ENCODE results near the gene WSB1.
"Not testable (repeated sequence)": the region's sequence is repeated elsewhere in the genome, so short reads cannot be mapped to it uniquely, and the experiment has no call there.

The WSB1 gene

GRCh38 chr17:27318228-27318627, 24.3 kb downstream of the WSB1 start:
- DNase-seq = no peak

- no peak for DNase-seq
These were observed 24.7 kb downstream of the WSB1 start for GRCh38 chr17:27318633-27319032.

- DNase-seq = no peak
These were observed 25.8 kb downstream of the WSB1 start for GRCh38 chr17:27319541-27320221.

GRCh38 chr17:27320222-27320560, 26.3 kb downstream of the WSB1 start:
- no peak for DNase-seq

- DNase-seq = no peak
These were observed 27.5 kb downstream of the WSB1 start for GRCh38 chr17:27321372-27321771.

- DNase-seq = no peak
These were observed 28.1 kb downstream of the WSB1 start for GRCh38 chr17:27322026-27322425.

- DNase-seq = no peak
These were observed 29.0 kb downstream of the WSB1 start for GRCh38 chr17:27322690-27323508.

GRCh38 chr17:27323538-27324215, 29.8 kb downstream of the WSB1 start:
- DNase-seq = no peak

GRCh38 chr17:27324771-27325339, 30.9 kb downstream of the WSB1 start:
- DNase-seq = no peak

GRCh38 chr17:27326051-27326450, 32.1 kb downstream of the WSB1 start:
- DNase-seq = no peak

- DNase-seq = no peak
These were observed 32.7 kb downstream of the WSB1 start for GRCh38 chr17:27326585-27326984.

- DNase-seq = no peak
These were observed 33.5 kb downstream of the WSB1 start for GRCh38 chr17:27327397-27327796.

GRCh38 chr17:27327871-27328270, 34.0 kb downstream of the WSB1 start:
- no peak for DNase-seq

GRCh38 chr17:27328686-27329085, 34.8 kb downstream of the WSB1 start:
- DNase-seq = not testable (repeated sequence)

GRCh38 chr17:27329146-27329805, 35.4 kb downstream of the WSB1 start:
- DNase-seq = no peak

GRCh38 chr17:27332047-27332393, 38.1 kb downstream of the WSB1 start:
- DNase-seq = no peak

GRCh38 chr17:27332485-27333409, 38.8 kb downstream of the WSB1 start:
- peak; percentile 66 for DNase-seq

- no peak for DNase-seq
These were observed 39.6 kb downstream of the WSB1 start for GRCh38 chr17:27333410-27333980.

- no peak for DNase-seq
These were observed 42.3 kb downstream of the WSB1 start for GRCh38 chr17:27336184-27336583.

- DNase-seq = no peak
These were observed 44.6 kb downstream of the WSB1 start for GRCh38 chr17:27338536-27338985.

- DNase-seq = no peak
These were observed 45.4 kb downstream of the WSB1 start for GRCh38 chr17:27339198-27339835.

All from effector CD8-positive, alpha-beta T cell (primary cell).